HG03045 (cell line): ENCODE results near the gene RC3H2.

Source experiments
- ATAC-seq: cut with Tn5 transposase; IDR thresholded peaks from one replicate; pipeline ENCODE4 v1.9.1; 2021; ENCODE audit warnings: mild to moderate bottlenecking, moderate library complexity; ENCODE audit not compliant: unreplicated experiment

RC3H2 gene

GRCh38 chr9:122807271-122807900, 97.8 kb downstream of the RC3H2 start:
- no peak for ATAC-seq

- no peak for ATAC-seq
These were observed 98.5 kb downstream of the RC3H2 start for GRCh38 chr9:122806661-122807060.

GRCh38 chr9:122800066-122801060, 104.8 kb downstream of the RC3H2 start, which contains the start of gene OR1K1:
OR1K1 (plus strand) TSS chr9:122800123; CDS start chr9:122800123, 0 bp downstream.
- ATAC-seq, result no peak

- ATAC-seq, result no peak
These were observed 107.7 kb downstream of the RC3H2 start for GRCh38 chr9:122797316-122798063.
